Medulla oblongata (tissue), 1 donor: Measurements from ENCODE around the gene SLC35A3.
"Not testable (repeated sequence)": the region's sequence is repeated elsewhere in the genome, so short reads cannot be mapped to it uniquely, and the experiment has no call there.

Experiments used
- DNase-seq: peaks from one replicate; pipeline ENCODE4 v3.0.0-alpha.2; 2015; ENCODE audit errors: extremely low spot score

Gene SLC35A3

GRCh38 chr1:99972066-99972465, 2.3 kb downstream of the SLC35A3 start:
- not testable (repeated sequence) for DNase-seq

- no peak for DNase-seq
Measured at GRCh38 chr1:99975529-99975928, 5.7 kb downstream of the SLC35A3 start.

GRCh38 chr1:99977326-99977725, 7.5 kb downstream of the SLC35A3 start:
- DNase-seq: not testable (repeated sequence)

- DNase-seq: no peak
Measured at GRCh38 chr1:99978218-99978617, 8.4 kb downstream of the SLC35A3 start.

DNA sequence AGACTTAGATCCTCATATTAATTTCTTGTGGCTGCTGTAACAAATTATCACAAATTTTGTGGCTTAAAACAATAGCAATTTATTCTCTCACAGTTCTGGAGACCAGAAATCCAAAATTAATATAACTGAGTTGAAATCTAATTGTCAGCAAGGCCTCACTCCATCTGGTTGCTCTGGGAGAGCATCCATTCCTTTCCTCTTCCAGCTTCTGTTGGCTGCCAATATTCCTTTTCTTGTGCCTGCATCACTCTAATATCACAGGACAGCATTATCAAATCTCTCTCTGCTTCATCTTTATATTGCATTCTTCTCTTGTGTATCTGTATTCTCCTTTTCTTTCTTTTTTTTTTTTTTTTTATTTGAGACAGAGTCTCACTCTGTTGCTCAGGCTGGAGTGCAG, 9.3 kb downstream of the SLC35A3 start:
- no peak for DNase-seq

GRCh38 chr1:99980928-99981327, 11.1 kb downstream of the SLC35A3 start:
- DNase-seq: no peak

DNA sequence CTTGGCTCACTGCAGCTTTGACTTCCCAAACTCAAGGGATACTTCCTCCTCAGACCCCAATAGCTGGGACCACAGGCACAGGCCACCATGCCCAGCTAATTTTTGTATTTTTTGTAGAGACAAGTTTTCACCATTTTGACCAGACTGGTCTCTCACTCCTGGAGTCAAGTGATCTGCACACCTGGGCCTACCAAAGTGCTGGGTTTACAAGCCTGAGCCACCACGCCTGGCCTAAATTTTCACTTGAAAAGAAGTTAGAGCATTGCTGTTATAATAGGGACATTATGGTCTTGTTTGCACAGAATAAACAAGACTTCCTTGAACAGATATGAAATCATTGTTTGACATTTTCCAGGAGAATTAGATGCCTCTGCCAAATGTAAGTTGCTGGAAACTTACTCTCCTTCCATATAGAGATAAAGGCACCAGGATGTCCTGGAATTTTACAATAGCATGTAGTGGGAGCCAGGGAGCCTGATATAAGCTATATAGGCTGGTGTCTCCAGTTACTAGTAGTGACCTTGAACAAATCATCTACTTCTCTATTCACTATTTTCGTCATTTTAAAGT, 16.9 kb downstream of the SLC35A3 start:
- no peak for DNase-seq

GRCh38 chr1:99988210-99988765, 18.5 kb downstream of the SLC35A3 start:
- no peak for DNase-seq

- DNase-seq: no peak
Measured at GRCh38 chr1:99992044-99992722, 22.4 kb downstream of the SLC35A3 start.

DNA sequence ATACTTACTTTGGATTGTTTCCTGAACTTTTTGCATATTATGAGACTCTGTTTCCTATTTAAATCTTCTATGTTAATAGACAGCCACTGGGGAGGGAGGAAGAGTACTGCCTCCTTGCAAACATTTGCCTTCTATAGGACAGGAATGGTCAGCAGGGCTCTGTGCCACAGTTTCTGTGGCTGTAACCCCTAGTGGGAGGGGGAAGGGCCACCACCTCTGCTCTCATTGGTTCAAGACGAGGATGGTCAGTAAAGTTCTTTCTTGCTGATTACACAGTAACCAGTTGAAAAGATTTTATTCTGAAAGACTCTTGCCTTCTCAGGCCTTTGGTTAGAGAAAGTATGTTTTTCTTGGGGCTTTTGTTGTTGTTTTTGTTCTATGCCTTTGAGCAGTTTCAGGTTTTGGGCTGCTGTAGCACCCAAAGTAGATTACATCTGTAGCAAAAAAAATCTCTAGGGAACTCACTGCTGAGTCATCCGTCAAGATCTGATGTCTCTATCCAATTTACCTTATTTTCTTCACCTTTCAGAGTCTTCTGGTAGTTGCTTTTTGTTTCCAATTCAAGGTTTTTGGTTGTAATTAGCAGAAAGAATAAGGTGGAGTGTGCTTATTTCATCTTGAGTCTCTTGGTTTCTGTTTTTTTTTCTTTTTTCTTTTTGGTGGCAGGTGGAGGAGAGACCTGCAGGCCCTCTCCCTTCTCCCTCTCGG, 23.1 kb downstream of the SLC35A3 start:
- DNase-seq: no peak

DNA sequence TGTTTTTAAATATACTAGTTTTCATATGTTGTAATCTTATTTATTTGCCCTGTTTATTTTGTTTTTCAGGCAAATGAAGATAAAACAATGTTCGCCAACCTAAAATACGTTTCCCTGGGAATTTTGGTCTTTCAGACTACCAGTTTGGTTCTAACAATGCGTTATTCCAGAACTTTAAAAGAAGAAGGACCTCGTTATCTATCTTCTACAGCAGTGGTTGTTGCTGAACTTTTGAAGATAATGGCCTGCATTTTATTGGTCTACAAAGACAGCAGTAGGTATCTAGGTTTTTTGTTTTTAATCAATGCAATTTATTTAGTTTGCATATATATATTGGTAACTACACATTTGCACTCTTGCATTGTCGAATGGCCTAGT, 23.7 kb downstream of the SLC35A3 start:
- DNase-seq: no peak

DNA sequence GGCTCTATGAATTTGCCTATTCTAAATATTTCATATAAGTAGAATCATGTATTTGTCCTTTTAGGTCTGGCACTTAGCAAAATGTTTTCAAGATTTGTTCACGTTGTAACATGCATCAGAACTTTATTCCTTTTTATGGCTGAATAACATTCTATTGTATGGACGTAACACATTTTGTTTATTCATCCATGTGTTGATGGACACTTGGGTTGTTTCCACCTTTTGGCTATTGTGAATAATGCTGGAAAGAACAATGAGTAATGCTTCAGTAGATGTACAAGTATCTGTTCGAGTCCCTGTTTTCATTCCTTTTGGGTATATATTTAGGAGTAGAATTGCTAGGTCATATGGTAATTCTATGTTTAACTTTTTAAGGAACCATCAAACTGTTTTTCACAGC, 24.7 kb downstream of the SLC35A3 start:
- no peak for DNase-seq

DNA sequence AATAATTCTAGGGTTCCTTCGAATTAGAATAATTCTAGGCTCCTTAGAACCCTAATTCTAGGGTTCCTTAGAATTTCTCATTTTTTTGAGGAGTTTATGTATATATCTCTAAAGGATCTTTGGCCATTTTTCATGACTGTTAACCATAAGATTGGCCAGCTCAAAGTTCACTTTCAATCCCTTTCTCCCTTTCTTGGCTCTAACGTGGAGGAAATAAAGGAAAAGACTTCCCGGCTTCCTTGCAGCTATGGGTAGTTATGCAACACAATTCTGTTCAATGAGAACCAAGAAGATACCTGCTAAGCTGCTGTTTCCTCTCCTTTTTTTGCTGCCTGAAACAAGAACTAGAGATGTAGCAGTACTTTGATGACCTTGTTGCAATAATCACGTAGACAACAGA, 27.2 kb downstream of the SLC35A3 start:
- DNase-seq: no peak

DNA sequence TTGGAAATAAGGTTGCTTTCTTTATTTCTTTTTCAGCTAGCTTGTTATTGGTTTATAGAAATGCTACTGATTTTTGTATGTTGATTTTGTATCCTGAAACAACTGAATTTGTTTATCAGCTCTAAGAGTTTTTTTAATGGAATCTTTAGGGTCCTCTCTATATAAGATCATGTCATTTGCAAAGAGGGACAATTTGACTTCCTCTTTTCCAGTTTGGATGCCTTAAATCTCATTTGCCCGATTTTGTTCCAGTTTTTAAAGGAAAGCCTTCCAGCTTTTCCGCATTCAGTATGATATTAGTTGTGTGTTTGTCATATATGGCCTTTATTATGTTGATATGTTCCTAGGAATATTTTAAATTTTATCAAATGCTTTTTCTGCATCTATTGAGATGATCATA, 31.7 kb downstream of the SLC35A3 start:
- DNase-seq: no peak

- DNase-seq: no peak
Measured at GRCh38 chr1:100005424-100005823, 35.6 kb downstream of the SLC35A3 start.

GRCh38 chr1:100006688-100007087, 36.9 kb downstream of the SLC35A3 start:
- no peak for DNase-seq

DNA sequence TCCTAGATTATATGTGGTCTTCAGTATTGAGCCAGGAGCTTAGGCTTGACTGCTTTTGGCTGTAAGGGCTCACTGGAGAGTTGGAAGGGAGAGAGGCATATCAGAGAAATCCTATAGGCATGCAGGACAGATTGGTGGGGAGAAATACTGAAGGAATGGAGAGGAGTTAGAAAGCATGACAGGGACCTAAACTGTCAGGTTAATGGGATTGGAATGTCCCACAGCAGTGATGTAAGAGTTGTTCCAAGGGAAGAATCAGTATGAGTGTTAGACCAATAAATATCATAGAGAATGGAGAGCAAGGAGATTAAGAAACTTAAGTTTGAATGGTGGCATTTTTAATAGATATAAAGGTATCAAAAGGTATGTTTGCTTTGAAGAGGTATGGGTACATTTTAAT, 39.7 kb downstream of the SLC35A3 start:
- DNase-seq: no peak

- DNase-seq: no peak
Measured at GRCh38 chr1:100010804-100011203, 41.0 kb downstream of the SLC35A3 start.

- DNase-seq: no peak
Measured at GRCh38 chr1:100019220-100019619, 49.4 kb downstream of the SLC35A3 start.

DNA sequence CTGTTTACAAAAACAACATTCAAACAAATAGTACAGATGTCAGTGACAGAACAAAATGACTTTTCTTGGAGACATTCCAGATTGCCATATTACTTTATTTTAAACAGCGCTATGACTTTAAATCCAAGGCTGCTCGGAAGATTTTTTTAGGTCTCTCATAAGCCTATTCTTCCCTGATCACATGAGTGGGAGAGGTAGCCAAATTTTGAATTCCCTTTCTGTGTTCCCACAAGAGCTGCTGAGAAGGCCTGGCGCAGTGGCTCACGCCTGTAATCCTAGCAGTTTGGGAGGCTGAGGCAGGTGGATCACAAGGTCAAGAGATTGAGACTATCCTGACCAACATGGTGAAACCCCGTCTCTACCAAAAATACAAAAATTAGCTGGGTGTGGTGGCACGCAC, 53.7 kb downstream of the SLC35A3 start:
- no peak for DNase-seq

GRCh38 chr1:100027212-100027611, 57.4 kb downstream of the SLC35A3 start:
- DNase-seq: no peak

- DNase-seq: no peak
Measured at GRCh38 chr1:100028765-100029164, 59.0 kb downstream of the SLC35A3 start.

- DNase-seq: peak; percentile 59
Measured at GRCh38 chr1:100034470-100034869, 64.7 kb downstream of the SLC35A3 start.
